ENCODE measurements around the gene COL4A1.

COL4A1 gene

GRCh38 chr13:110306960-110307766, at the start of gene COL4A1, which contains the start of gene COL4A2:
Gene COL4A1 (minus strand): TSS chr13:110307157. CDS start chr13:110307027, 130 bp downstream.
Gene COL4A2 (plus strand): TSS chr13:110307284. CDS start chr13:110307904, 620 bp downstream.
- no peak for DNase-seq

GRCh38 chr13:110356362-110356761, 49.4 kb upstream of the COL4A1 start:
- no peak for DNase-seq

GRCh38 chr13:110354715-110355473, 47.9 kb upstream of the COL4A1 start:
- DNase-seq: no peak

- no peak for DNase-seq
These were observed 47.2 kb upstream of the COL4A1 start for GRCh38 chr13:110354123-110354627.

GRCh38 chr13:110353339-110353977, 46.5 kb upstream of the COL4A1 start:
- DNase-seq: no peak

- DNase-seq: no peak
These were observed 45.8 kb upstream of the COL4A1 start for GRCh38 chr13:110352735-110353134.

GRCh38 chr13:110351636-110352420, 44.9 kb upstream of the COL4A1 start:
- no peak for DNase-seq

GRCh38 chr13:110350509-110350908, 43.6 kb upstream of the COL4A1 start:
- DNase-seq: no peak

- DNase-seq: no peak
These were observed 43.1 kb upstream of the COL4A1 start for GRCh38 chr13:110350049-110350448.

GRCh38 chr13:110349239-110349638, 42.3 kb upstream of the COL4A1 start:
- DNase-seq: no peak

- DNase-seq: no peak
These were observed 41.5 kb upstream of the COL4A1 start for GRCh38 chr13:110348309-110349105.

GRCh38 chr13:110347535-110348308, 40.8 kb upstream of the COL4A1 start:
- DNase-seq: no peak

GRCh38 chr13:110347088-110347487, 40.1 kb upstream of the COL4A1 start:
- DNase-seq: no peak

- DNase-seq: no peak
These were observed 39.7 kb upstream of the COL4A1 start for GRCh38 chr13:110346661-110347067.

- DNase-seq: no peak
These were observed 38.7 kb upstream of the COL4A1 start for GRCh38 chr13:110345701-110346100.

- DNase-seq: no peak
These were observed 38.3 kb upstream of the COL4A1 start for GRCh38 chr13:110345266-110345665.

- no peak for DNase-seq
These were observed 37.4 kb upstream of the COL4A1 start for GRCh38 chr13:110344320-110344719.

GRCh38 chr13:110343241-110343865, 36.4 kb upstream of the COL4A1 start:
- no peak for DNase-seq

GRCh38 chr13:110342474-110342873, 35.5 kb upstream of the COL4A1 start:
- no peak for DNase-seq
